22Rv1 (cell line): Measurements from ENCODE around the gene TSPAN14.

ENCODE experiments used
- ZFX ChIP-seq: fragments of 450-650 bp; IDR thresholded peaks from 2 replicates; pipeline ENCODE4 v1.6.1; 2017; ENCODE audit warnings: antibody characterized with exemption, borderline replicate concordance
- TF ChIP-seq, protein P1 (sequence below): fragments of 450-650 bp; IDR thresholded peaks from 2 replicates; pipeline ENCODE4 v1.5.1; 2017; ENCODE audit warnings: mild to moderate bottlenecking

DNA sequence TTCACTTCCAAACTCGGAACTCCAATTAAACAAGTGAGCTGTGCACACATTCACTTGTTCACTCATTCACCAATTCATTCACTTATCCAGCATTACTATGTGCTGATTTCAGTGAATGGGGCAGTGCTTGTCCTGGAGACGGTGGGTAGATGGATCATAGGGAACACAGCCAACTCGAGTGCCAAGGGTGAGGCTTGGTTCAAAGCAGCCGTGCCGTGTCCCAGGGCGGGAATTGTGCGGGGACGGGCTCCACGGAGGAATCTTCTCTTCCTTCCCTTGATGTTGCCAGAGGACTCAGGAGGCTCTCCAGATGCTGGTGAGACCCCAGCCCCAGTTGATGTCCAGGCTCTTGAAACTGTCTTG is 86.5 kb downstream of the TSPAN14 start:
- TF ChIP-seq, protein P1, sequence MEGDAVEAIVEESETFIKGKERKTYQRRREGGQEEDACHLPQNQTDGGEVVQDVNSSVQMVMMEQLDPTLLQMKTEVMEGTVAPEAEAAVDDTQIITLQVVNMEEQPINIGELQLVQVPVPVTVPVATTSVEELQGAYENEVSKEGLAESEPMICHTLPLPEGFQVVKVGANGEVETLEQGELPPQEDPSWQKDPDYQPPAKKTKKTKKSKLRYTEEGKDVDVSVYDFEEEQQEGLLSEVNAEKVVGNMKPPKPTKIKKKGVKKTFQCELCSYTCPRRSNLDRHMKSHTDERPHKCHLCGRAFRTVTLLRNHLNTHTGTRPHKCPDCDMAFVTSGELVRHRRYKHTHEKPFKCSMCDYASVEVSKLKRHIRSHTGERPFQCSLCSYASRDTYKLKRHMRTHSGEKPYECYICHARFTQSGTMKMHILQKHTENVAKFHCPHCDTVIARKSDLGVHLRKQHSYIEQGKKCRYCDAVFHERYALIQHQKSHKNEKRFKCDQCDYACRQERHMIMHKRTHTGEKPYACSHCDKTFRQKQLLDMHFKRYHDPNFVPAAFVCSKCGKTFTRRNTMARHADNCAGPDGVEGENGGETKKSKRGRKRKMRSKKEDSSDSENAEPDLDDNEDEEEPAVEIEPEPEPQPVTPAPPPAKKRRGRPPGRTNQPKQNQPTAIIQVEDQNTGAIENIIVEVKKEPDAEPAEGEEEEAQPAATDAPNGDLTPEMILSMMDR: no peak
- no peak for TF ChIP-seq ZFX
